ENCODE measurements around the gene MNS1.

Gene MNS1

DNA sequence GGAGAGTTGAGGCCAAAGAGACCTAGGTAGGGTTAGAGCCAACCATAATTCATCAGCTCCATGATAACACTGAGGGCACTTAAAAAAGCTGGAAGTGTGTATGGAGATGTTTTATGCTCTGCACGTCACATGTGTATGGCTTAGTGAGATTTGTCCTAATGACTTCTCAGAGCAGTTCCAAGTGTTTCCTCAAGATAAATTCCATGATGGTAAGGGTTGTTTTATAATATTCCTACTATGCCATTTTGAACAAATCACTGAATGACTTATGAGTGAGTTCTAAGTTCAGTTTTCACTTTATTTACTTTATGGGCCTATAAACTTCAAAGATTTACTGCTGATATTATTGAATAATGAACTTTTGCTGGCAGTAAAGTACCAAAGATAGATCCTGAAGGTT, 71.7 kb downstream of the MNS1 start:
- Histone ChIP-seq H3K36me3 (ENCODE audit: insufficient read depth, low read length) (no peaks in the 10 kb centered on the region), H3K9ac (ENCODE audit: insufficient read length) (no peak overlapping the region), H3K27ac (0 out of 2 replicates have a peak overlapping the region, but pooled peaks have one; percentile 6), H3K4me3 (no peak overlapping the region), H3K9me3 (ENCODE audit: low read depth, low read length) (no peaks in the 10 kb centered on the region)
- no peak for DNase-seq (ENCODE audit: low read depth, low spot score)
- no peak for TF ChIP-seq POLR2AphosphoS5 (IDR thresholded peaks at IDR 0.05; ENCODE audit: borderline replicate concordance, low read depth, low read length)
- no peak for TF ChIP-seq FOXP2 (optimal IDR thresholded peaks at IDR 0.05; ENCODE audit: control extremely low read depth, extremely low read length, insufficient read depth)
- no peak for TF ChIP-seq EZH2 (IDR thresholded peaks at IDR 0.05)

DNA sequence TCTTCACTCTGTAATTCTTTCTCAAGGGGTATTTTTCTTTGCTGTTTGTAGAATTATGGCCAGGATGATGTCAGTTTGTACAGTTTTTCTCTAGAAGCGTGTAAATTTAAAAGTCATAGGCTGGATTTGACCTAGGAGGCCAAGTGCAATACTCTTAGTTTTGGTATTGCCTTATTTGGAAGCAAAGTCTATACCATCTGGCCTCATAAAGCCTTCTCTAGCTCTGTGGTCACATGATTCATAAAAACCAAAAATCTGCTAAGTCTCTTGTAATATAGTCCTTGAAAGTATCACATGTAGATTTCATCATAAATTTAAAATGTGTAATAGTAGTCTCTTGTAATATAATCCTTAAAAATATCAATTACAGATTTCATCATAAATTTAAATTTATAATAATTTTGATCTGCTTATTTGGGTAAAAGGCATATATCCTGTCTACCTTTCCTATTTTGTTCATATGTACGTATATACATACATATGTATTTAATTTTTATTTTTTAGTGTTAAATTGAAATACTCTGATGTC, 74.1 kb downstream of the MNS1 start:
- Histone ChIP-seq H3K9ac (ENCODE audit: insufficient read length) (no peak overlapping the region), H3K4me3 (no peak overlapping the region), H3K36me3 (ENCODE audit: insufficient read depth, low read length) (no peaks in the 10 kb centered on the region), H3K27ac (no peak overlapping the region), H3K9me3 (ENCODE audit: low read depth, low read length) (no peaks in the 10 kb centered on the region)
- TF ChIP-seq FOXP2 (optimal IDR thresholded peaks at IDR 0.05; ENCODE audit: control extremely low read depth, extremely low read length, insufficient read depth) (no peak), POLR2AphosphoS5 (IDR thresholded peaks at IDR 0.05; ENCODE audit: borderline replicate concordance, low read depth, low read length) (no peak), EZH2 (IDR thresholded peaks at IDR 0.05) (no peak)
- DNase-seq (ENCODE audit: low read depth, low spot score), result no peak

DNA sequence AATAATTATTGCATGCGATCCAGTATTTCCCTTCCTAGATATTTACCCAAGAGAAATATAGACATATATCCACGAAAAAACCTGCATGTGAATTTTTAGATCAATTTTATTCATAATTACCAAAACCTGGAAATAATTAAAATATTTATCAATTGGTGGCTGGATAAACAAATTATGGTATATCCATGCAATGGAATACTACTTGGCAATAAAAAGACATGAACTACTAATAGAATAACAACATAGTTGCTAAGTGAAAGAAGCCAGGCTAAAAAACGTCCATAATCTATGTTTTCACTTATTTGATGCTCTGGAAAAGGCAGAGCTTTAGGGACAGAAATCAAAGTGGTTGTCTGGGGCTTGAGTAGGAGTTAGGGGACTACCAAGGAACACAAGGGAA, 79.0 kb downstream of the MNS1 start:
- no peak for DNase-seq (ENCODE audit: low read depth, low spot score)
- H3K36me3 ChIP-seq (ENCODE audit: insufficient read depth, low read length), result no peaks in the 10 kb centered on the region
- no peaks in the 10 kb centered on the region for H3K9me3 ChIP-seq (ENCODE audit: low read depth, low read length)
- no peak overlapping the region for H3K27ac ChIP-seq
- no peak overlapping the region for H3K4me3 ChIP-seq
- TF ChIP-seq EZH2 (IDR thresholded peaks at IDR 0.05), result no peak
- no peak for TF ChIP-seq FOXP2 (optimal IDR thresholded peaks at IDR 0.05; ENCODE audit: control extremely low read depth, extremely low read length, insufficient read depth)
- TF ChIP-seq POLR2AphosphoS5 (IDR thresholded peaks at IDR 0.05; ENCODE audit: borderline replicate concordance, low read depth, low read length), result no peak
- H3K9ac ChIP-seq (ENCODE audit: insufficient read length), result no peak overlapping the region

DNA sequence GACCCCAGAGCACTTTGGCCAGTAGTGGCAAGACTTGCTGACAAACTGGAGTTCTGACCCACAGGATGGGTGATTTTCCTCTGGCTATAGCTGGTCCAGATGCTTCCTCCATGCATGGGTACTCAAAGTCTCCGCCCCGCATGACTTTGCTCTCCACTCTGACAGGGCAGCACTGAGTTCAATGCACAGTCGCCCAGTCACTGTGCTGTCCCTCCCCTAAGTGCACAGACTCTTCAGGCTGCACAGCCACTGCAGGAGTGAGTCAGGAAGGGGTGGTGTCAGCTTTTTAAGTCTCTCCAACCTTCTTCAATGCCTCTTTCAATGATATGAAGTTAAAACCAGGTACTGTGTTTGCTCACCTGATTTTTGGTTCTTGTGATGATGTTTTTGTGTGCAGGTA, 81.9 kb downstream of the MNS1 start:
- Histone ChIP-seq H3K9ac (ENCODE audit: insufficient read length) (no peak overlapping the region), H3K27ac (no peak overlapping the region), H3K36me3 (ENCODE audit: insufficient read depth, low read length) (no peaks in the 10 kb centered on the region), H3K4me3 (no peak overlapping the region), H3K9me3 (ENCODE audit: low read depth, low read length) (no peaks in the 10 kb centered on the region)
- DNase-seq (ENCODE audit: low read depth, low spot score), result no peak
- TF ChIP-seq FOXP2 (optimal IDR thresholded peaks at IDR 0.05; ENCODE audit: control extremely low read depth, extremely low read length, insufficient read depth) (no peak), EZH2 (IDR thresholded peaks at IDR 0.05) (no peak), POLR2AphosphoS5 (IDR thresholded peaks at IDR 0.05; ENCODE audit: borderline replicate concordance, low read depth, low read length) (no peak)
